Neutrophil (primary cell): ENCODE measurements around the gene TMEM45B.
A peak's percentile ranks its signal among the peaks of the same experiment; 100 is the strongest.

Experiments used
- H3K27ac ChIP-seq: fragments of 200-600 bp; sonication (generic); 2 replicates; pipeline ENCODE4 v1.5.1; 2016; ENCODE audit warnings: mild to moderate bottlenecking, moderate library complexity
- H3K27me3 ChIP-seq: fragments of 200-600 bp; sonication (generic); 2 replicates; pipeline ENCODE4 v1.6.0; 2016; ENCODE audit warnings: mild to moderate bottlenecking
- H3K36me3 ChIP-seq: fragments of 200-600 bp; sonication (generic); 2 replicates; pipeline ENCODE4 v1.5.1; 2017
- H3K4me1 ChIP-seq, 2 experiments: fragments of 200-600 bp in 1 of 2; sonication (generic) in 1 of 2; 1 replicate in 1 of 2; 2 replicates in 1 of 2; pipeline versions ENCODE4 v1.5.1 to v1.6.1; 2013 to 2016; ENCODE audit warnings: low read depth in 1 of 2, low read length in 1 of 2, mild to moderate bottlenecking in 1 of 2, moderate library complexity in 1 of 2; ENCODE audit not compliant: control insufficient read depth in 1 of 2, insufficient read depth in 1 of 2
- H3K4me3 ChIP-seq, 2 experiments: fragments of 200-600 bp in 1 of 2; sonication (generic) in 1 of 2; 1 replicate in 1 of 2; 2 replicates in 1 of 2; pipeline ENCODE4 v1.5.1; 2013 to 2016; ENCODE audit warnings: low read depth in 1 of 2, low read length in 1 of 2, mild to moderate bottlenecking in 1 of 2, moderate library complexity in 1 of 2
- H3K9me3 ChIP-seq: fragments of 200-600 bp; sonication (generic); 2 replicates; pipeline ENCODE4 v1.5.1; 2016
- TF ChIP-seq, protein P1 (sequence below): fragments of 200-600 bp; sonication (generic); IDR thresholded peaks from 2 replicates; pipeline ENCODE4 v1.5.1; 2016; ENCODE audit warnings: antibody characterized with exemption

TMEM45B gene

DNA sequence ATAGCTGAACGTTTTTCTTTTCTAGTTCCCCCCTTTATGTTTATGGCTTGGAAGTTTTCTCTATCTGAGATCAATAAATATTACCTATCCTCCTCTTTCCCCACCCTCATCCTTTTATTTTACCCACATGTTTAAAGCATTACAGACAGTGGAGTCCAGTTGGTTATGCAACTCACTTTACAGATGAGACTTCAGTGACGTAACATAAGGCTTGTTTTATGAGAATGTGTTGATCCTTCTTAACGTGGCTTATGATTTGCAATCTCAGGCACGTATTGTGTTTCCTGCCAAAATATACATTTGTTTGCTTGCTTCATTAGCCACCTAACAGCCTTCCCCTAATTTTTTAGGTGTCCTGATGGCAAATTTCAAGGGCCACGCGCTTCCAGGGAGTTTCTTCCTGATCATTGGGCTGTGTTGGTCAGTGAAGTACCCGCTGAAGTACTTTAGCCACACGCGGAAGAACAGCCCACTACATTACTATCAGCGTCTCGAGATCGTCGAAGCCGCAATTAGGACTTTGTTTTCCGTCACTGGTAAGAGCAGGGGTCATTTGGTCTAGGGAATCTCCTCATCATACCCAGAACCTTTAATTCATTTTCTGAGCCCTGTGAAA is 36.6 kb downstream of the TMEM45B start:
- no peak overlapping the region for H3K27ac ChIP-seq
- H3K4me3 ChIP-seq = no peak overlapping the region
- no peaks in the 10 kb centered on the region for H3K9me3 ChIP-seq
- peaks cover 17 to 24% of the 10 kb centered on the region in 2 experiments for H3K4me1 ChIP-seq
- TF ChIP-seq, protein P1, sequence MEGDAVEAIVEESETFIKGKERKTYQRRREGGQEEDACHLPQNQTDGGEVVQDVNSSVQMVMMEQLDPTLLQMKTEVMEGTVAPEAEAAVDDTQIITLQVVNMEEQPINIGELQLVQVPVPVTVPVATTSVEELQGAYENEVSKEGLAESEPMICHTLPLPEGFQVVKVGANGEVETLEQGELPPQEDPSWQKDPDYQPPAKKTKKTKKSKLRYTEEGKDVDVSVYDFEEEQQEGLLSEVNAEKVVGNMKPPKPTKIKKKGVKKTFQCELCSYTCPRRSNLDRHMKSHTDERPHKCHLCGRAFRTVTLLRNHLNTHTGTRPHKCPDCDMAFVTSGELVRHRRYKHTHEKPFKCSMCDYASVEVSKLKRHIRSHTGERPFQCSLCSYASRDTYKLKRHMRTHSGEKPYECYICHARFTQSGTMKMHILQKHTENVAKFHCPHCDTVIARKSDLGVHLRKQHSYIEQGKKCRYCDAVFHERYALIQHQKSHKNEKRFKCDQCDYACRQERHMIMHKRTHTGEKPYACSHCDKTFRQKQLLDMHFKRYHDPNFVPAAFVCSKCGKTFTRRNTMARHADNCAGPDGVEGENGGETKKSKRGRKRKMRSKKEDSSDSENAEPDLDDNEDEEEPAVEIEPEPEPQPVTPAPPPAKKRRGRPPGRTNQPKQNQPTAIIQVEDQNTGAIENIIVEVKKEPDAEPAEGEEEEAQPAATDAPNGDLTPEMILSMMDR = no peak
- no peaks in the 10 kb centered on the region for H3K27me3 ChIP-seq
- H3K36me3 ChIP-seq = no peaks in the 10 kb centered on the region

DNA sequence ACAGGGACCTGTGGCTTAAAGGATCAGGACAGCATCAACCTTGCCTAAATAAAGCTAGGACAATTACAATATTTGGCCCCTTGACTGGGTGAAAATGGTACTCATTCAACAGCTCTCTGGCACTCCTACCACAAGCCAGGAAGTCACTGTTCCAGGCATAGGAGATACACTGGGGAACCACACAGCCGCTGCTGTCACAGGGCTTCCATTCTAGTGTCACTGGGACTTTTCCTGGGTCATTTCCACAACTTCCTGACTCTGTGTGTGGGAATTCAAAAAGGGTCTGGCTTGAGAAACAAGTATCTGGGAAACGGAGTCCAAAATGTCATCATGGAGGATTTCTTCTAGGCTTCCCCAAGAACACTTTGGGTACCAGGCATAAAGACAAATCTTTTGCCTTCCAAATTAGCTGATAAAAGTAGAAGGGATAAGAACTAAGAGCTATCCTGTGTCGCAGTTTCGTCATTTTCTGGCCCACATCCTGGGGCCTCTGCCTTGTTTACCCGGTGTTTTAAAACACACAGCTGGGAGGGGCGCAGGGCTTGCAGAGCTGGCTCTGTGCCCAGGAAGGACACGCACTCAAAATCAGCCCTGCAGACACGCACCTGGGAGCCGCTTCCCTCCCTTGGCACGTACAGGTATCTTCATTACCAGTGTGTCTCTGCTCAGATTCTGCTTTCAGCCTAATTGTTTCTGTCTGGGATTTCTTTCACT is 38.0 kb downstream of the TMEM45B start:
- peaks cover 10% of the 10 kb centered on the region for H3K36me3 ChIP-seq
- TF ChIP-seq, protein P1 = no peak
- H3K4me1 ChIP-seq = peaks cover 17 to 24% of the 10 kb centered on the region in 2 experiments
- no peaks in the 10 kb centered on the region for H3K27me3 ChIP-seq
- no peak overlapping the region for H3K27ac ChIP-seq
- no peaks in the 10 kb centered on the region for H3K9me3 ChIP-seq
- peak overlapping the region in 1 of 2 experiments; percentile 6 for H3K4me3 ChIP-seq

DNA sequence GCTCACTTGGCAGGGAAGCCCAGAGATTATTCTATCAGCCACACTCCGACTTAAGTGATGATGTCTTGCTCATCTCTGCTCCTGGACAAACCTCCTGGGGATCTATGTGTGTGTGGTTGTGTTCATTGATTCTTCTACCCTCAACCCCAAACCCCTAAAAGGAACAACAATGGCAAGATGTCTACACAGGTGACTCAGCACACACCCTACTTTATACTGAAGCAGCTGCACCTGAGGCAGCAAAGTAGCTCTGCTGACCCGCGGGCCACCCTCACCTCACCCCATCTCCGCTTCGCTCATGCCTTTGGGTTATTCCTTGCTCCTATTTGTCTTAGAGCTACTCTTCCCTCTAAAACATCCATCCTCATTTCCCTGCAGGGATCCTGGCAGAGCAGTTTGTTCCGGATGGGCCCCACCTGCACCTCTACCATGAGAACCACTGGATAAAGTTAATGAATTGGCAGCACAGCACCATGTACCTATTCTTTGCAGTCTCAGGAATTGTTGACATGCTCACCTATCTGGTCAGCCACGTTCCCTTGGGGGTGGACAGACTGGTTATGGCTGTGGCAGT is 38.7 kb downstream of the TMEM45B start:
- H3K4me3 ChIP-seq = peak overlapping the region in 1 of 2 experiments; percentile 6
- H3K27me3 ChIP-seq = no peaks in the 10 kb centered on the region
- H3K27ac ChIP-seq = no peak overlapping the region
- TF ChIP-seq, protein P1 = no peak
- H3K36me3 ChIP-seq = peaks cover 16% of the 10 kb centered on the region
- H3K9me3 ChIP-seq = no peaks in the 10 kb centered on the region
- peaks cover 17 to 24% of the 10 kb centered on the region in 2 experiments for H3K4me1 ChIP-seq

DNA sequence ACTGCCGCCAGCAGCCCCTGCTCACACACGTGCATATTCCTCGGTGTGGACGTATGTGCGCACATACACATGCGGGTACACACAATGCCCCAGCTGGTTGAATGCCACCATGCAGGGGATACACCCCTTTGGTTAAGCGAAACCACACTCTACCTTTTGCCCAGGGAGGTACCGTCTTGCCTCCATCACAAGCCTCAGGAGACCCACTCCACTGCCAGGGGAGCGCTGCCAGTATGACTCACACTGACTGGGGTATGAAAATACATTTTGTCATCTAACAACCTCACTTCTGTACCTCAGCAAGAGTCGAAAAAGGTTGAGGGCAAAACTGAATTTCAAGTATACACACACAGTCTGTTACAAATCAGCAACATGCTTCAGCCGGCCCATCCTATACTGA is 39.4 kb downstream of the TMEM45B start:
- H3K9me3 ChIP-seq = no peaks in the 10 kb centered on the region
- peaks cover 17 to 24% of the 10 kb centered on the region in 2 experiments for H3K4me1 ChIP-seq
- peaks cover 24% of the 10 kb centered on the region for H3K36me3 ChIP-seq
- TF ChIP-seq, protein P1 = no peak
- no peaks in the 10 kb centered on the region for H3K27me3 ChIP-seq
- no peak overlapping the region for H3K27ac ChIP-seq
- no peak overlapping the region for H3K4me3 ChIP-seq

DNA sequence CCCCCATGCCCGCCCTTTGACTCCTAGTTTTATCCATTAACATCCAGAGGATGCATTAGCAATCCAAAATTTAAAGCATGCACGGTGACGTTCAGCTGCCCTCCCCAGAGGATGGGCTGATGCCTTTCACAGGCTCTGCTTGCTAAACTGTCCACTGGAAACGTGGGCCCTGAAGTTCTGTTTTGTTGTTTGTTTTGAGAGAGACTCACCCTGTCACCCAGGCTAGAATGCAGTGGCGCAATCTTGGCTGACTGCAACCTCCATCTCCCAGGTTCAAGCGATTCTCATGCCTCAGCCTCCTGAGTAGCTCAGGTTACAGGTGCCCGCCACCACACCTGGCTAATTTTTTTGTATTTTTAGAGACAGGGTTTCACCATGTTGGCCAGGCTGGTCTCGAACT is 40.4 kb downstream of the TMEM45B start:
- H3K4me1 ChIP-seq = peaks cover 17 to 24% of the 10 kb centered on the region in 2 experiments
- H3K27ac ChIP-seq = no peak overlapping the region
- TF ChIP-seq, protein P1 = no peak
- H3K36me3 ChIP-seq = peaks cover 33% of the 10 kb centered on the region
- H3K9me3 ChIP-seq = no peaks in the 10 kb centered on the region
- no peaks in the 10 kb centered on the region for H3K27me3 ChIP-seq
- H3K4me3 ChIP-seq = no peak overlapping the region
